NCI-H345 treated with DMSO at 0.1 percent for 48 hours (cell line): ENCODE data around the gene EEA1.
"Not testable (repeated sequence)": the region's sequence is repeated elsewhere in the genome, so short reads cannot be mapped to it uniquely, and the experiment has no call there.

Experiments used
- DNase-seq: peaks from one replicate; lab custom pipeline; 2025; ENCODE audit not compliant: unreplicated experiment; lab: John Stamatoyannopoulos, UW

The EEA1 gene

GRCh38 chr12:92810370-92810769 is 118.7 kb downstream of the EEA1 start:
- DNase-seq = no peak

GRCh38 chr12:92803903-92804302 is 125.2 kb downstream of the EEA1 start:
- DNase-seq = no peak

GRCh38 chr12:92802906-92803305 is 126.2 kb downstream of the EEA1 start:
- no peak for DNase-seq

- no peak for DNase-seq
Observed at GRCh38 chr12:92796650-92797049, 132.4 kb downstream of the EEA1 start.

GRCh38 chr12:92794814-92795213 is 134.3 kb downstream of the EEA1 start:
- DNase-seq = no peak

- not testable (repeated sequence) for DNase-seq
Observed at GRCh38 chr12:92794356-92794755, 134.7 kb downstream of the EEA1 start.

GRCh38 chr12:92786045-92786444 is 143.1 kb downstream of the EEA1 start:
- no peak for DNase-seq

GRCh38 chr12:92785563-92785950 is 143.5 kb downstream of the EEA1 start:
- no peak for DNase-seq

- DNase-seq = peak; percentile 85
Observed at GRCh38 chr12:92784797-92785562, 144.1 kb downstream of the EEA1 start.

GRCh38 chr12:92784356-92784755 is 144.7 kb downstream of the EEA1 start:
- DNase-seq = no peak

GRCh38 chr12:92779902-92780301 is 149.2 kb downstream of the EEA1 start:
- DNase-seq = no peak

- no peak for DNase-seq
Observed at GRCh38 chr12:92778525-92778924, 150.6 kb downstream of the EEA1 start.

- no peak for DNase-seq
Observed at GRCh38 chr12:92775416-92775815, 153.7 kb downstream of the EEA1 start.

GRCh38 chr12:92771001-92771400 is 158.1 kb downstream of the EEA1 start:
- DNase-seq = no peak

- DNase-seq = no peak
Observed at GRCh38 chr12:92769124-92769901, 159.8 kb downstream of the EEA1 start.

- no peak for DNase-seq
Observed at GRCh38 chr12:92765871-92766270, 163.2 kb downstream of the EEA1 start.

- no peak for DNase-seq
Observed at GRCh38 chr12:92764831-92765230, 164.3 kb downstream of the EEA1 start.

- DNase-seq = no peak
Observed at GRCh38 chr12:92762773-92763172, 166.3 kb downstream of the EEA1 start.

GRCh38 chr12:92759634-92760268 is 169.3 kb downstream of the EEA1 start:
- DNase-seq = no peak

GRCh38 chr12:92757597-92758121 is 171.4 kb downstream of the EEA1 start:
- DNase-seq = peak; percentile 30

GRCh38 chr12:92756898-92757596 is 172.0 kb downstream of the EEA1 start:
- DNase-seq = peak; percentile 79
